Activated effector memory CD4-positive, alpha-beta T cell treated with Interleukin-2 at 50 U/mL for 16 hours (primary cell): Measurements from ENCODE around the gene SIK3.

ENCODE experiments used
- DNase-seq: peaks from one replicate; pipeline ENCODE4 v3.0.0-alpha.2; 2020

The SIK3 gene

DNA sequence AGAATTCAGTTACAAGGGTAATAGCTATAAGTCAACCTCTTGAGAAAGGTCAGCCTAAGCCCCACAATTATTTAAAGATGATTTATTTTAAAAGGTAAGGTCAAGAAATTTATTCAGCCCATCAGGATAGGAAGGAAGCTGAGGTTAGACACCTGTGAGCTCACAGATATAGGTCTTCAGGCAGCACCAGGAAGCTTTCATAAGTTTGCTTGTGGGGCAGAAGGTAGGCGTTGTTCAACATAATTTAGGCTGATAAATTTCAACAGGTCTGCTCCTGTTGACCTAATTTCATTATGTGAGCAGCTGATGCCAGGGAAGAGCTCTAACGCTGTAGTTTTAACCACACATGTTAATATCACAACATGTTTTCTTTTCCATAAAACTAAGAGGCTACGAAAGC, 142.7 kb downstream of the SIK3 start:
- DNase-seq = no peak

- no peak for DNase-seq
Observed at GRCh38 chr11:116953530-116954285, 144.5 kb downstream of the SIK3 start.

DNA sequence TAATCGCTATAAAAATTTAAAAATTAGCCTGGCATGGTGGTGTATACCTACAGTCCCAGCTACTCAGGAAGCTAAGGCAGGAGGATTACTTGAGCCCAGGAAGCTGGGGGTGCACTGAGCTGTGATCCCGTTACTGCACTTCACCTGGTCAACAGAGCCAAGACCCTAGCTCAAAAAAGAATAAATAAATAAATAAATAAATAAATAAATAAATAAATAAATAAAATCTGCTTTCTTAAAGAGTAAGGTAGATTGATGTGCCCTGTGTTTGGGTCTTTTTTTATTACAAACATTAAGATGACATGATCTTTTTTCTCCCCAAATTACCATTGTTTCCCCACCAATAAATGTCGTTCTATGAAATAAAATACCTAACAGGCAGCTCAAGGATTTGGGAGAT, 146.5 kb downstream of the SIK3 start:
- DNase-seq = no peak

GRCh38 chr11:116950210-116950609, 148.0 kb downstream of the SIK3 start:
- DNase-seq = no peak

DNA sequence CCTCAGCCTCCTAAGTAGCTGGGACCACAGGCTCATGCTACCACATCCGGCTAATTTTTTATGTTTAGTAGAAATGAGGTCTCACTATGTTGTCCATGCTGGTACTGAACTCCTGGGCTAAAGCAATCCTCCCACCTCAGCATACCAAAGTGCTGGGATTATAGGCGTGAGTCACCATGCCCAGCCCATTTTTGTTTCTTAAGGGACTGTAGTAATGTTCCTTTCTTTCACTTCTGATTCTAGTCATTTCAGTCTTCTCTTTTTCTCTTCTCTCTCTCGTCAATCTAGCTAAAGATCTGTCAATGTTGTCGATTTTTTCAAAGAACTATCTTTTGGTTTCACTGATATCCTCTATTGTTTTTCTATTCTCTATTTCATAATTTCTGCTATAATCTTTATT, 149.8 kb downstream of the SIK3 start:
- no peak for DNase-seq

DNA sequence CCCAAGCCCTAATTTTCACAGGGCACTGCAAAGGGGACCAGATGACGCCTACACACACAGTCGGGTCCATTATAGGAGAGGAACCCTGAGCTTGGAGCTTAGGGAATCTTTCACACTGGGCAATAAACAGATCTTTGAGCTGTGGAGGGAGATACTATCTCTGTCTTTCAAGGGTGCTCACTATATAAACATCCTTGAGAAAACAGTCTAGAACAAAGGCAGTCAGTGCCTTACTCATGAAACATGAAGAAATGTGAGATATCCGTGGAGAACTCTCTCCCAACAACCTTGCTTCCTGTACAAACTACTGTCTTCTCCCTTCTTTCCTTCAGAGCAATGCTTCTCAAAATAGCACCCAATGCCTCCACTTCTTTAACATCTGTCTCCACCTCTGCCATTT, 151.8 kb downstream of the SIK3 start:
- no peak for DNase-seq

DNA sequence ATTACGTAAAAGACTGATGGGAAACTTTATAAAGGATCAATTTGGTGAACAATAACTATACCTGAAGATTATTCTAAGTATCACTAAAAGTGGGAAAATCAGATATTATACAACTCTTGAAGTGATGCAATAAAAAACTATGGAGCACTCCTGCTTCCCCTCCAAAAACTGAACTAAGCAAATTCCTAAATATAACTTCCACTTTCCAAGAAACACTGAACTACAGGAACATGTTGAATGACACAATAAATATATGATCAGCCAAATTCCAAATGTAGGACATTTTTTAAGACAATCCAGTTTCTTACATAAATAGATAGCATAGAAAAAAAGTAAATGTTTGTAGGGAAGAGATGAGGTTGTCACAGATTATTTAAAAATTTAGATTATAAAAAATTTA, 158.7 kb downstream of the SIK3 start:
- DNase-seq = no peak

DNA sequence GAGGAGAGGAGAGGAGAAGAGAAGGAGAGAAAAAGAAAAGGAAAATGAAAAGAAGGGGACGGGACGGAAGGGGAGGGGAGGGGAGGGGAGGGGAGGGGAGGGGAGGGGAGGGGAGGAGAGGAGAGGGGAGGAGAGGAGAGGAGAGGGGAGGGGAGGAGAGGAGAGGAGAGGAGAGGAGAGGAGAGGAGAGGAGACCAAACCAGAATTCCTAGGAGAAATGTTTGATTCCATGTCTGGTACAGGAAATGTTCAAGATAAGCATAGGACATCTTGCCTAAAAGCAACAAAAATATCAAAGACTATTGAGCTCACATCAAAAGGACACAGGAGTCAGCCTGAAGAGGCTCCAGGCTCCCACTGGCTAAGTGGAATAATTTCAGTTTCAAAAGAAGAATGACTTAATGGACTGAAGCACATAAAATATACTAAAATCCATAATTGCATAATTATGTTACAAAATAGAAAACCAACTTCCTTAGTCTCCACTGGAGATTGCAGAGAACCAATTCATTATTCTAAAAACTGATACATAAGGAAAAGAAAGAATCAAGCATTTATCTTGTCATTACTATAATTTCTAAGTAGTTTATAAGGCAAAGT, 159.7 kb downstream of the SIK3 start:
- DNase-seq = no peak

DNA sequence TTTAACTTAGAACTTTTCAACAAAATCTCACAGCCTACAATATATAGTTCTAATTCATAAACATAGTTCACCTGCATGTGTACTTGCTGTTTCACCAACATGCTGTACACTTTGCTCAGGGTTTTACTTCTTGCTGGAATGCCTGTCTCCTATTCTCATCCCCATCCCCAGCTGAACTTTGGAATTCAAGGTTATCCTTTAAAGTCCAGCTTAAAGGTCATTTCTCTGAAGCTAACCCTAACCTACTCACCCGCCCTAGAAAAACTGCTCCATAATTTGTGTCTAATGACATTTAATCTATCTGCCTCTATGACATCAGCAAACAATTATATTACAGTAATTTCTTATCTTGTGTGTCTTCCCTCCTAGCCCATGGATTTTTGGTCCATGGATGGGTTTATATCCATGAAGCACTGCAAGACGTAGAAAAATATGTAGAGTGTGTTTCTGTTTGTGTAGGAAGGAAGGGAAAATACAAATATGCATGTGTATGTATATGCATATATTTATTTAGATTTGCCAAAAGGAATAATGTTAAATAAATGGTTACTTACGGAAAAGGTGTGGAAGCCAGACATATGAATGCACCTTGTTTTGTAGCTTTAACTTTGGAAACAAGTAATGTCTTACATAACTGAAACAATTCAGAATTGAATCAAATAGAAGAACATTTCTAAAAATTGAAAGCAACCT, 161.3 kb downstream of the SIK3 start:
- no peak for DNase-seq

DNA sequence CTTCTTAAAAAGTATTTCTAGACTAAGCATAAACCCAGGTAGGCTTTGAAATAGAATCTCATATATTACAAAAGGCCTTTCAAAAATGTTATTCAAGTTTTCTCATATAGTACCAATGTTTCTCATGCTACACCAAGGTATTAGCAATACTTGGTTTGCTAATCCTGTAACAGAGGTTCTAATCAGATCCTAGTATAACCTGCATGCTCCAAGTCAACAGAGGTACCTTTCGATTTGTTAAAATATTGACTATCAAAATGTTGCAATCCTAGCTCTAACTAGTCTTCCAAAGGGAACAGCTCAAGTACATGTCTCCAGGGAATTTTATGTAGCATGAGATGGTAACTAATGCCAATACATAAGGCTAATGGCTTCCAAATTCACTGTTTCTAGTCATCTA, 162.7 kb downstream of the SIK3 start:
- DNase-seq = no peak

GRCh38 chr11:116935089-116935488, 163.1 kb downstream of the SIK3 start:
- no peak for DNase-seq

DNA sequence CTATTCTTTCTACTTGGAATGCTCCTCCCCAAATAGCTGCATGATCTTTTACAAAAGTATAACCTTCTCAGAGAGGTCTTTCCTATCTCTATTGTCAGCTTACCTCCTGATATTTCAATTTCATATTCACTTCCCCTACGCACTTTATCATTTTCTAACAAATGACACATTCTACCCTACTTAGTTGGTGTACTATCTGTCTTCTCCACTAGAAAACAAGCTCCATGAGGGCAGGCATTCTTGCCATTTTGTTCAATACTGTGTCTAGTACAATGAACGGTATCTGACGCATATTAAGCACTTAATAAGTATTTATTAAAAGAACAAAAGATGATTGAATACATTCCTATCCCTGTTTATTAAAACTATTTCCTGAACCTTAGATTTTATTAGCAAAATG, 164.3 kb downstream of the SIK3 start:
- DNase-seq = no peak

DNA sequence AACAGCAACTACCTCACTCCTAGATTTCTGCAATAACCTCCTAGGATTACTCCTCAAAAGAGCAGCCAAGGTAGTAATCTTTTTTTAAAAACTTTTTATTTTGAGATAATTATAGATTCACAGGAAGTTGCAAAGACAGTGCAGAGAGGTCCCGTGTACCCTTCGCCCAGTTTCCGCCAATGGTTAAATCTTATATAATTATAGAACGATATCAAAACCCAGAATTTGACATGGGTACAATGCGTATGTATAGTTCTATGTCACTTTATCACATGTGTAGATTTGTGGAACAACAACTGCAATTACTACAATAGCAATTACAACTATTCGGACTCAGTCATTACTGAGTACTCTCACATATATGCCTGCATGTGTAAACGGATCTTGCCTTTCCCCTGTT, 166.0 kb downstream of the SIK3 start:
- no peak for DNase-seq

GRCh38 chr11:116931206-116931953, 166.8 kb downstream of the SIK3 start:
- no peak for DNase-seq

GRCh38 chr11:116930586-116930985, 167.6 kb downstream of the SIK3 start:
- no peak for DNase-seq

DNA sequence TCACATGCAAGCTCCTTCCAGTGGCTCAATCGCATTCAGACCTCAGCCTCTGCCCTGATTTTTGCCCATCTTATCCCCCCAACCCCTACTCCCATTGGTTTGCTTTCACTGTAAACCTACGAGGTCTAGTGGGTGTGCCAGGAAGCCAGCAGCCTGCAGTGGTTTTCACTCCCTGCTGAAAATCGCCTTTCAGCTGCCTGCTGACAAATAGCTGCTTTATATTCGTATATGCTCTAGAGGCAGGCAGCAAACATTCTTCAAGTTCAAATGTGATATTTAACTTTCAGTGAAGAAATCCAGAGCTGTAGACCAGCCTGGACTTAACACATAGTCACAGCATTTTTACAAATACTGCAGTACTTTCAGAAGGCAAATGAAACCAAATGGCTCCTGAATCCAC, 168.1 kb downstream of the SIK3 start:
- peak; percentile 32 for DNase-seq

DNA sequence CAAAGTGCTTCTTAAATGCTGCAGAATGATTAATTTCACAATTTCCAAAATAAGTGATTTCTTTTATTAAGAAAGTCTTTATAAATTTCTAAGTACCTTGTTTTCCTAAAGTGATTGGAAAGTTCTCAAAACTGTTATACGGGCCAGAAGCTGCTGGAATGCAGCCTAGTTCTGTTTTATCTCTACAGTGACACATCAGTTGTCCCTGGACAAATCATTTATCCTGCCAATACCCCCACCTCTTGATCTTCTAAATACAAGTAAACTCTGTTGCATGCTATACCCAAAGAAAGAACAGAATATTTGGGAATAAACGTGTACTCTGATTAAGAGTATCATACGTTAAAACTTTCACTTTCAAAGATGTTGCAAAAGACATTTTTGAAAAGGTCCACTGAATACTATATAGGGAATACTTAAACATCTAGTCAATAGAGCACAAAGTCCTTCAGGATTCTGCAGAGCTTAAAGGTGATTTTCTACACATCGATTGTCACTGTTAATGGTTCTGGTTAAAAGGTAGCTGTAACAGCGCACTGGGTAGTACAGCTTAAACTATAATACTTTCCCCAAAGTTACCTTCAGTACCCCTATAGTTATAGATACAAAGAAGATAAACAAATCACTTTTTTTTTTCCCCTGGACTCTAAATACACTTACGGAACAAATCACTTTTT, 168.7 kb downstream of the SIK3 start:
- DNase-seq = no peak

DNA sequence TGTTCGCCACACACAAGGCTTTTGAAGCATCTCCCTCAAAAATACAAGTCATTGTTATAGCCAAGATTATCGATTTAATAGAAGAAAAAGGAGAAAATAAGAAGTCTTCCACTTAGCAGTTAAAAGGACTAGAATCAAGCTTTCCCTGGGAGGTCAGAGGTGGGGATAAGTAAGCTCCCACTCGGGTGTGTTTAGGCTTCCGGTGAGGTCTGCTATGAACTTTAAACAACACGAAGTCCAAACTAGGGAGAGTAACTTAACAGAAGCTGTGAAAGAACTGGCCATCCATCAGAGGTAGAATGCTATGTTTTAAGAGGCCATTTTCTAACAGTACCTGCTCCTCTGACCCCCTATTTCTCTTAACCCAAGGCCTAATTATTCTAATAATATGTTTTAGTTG, 169.4 kb downstream of the SIK3 start:
- no peak for DNase-seq

DNA sequence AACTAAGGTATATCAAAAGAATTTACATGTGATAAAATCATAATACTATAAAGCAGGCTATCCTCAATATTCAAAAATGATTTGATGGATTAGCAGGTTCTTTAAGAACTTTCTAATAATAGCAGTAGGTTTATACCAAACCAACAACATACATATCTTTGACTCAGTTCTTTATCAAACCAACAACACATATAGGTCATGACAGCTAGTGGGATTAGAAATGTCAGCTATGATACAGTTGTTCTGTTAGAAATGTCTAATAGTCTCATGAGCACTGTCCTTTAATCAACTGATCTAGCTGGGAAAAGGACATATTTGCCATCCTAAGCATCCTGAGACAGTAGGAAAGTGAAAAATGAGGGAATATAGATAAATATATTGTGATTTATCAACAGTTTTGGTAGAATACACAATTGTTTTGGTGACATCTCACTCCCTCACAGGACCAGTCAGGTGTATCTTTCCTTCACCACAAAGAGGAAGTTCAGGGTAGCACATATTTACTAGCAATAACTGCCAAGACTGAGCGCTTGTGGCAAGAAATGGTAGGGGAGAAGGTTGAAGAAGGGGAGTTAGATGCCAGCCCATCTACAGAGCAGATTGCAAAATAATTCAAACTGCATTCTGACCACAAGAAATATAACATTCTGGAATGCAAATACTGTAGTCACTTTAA, 170.0 kb downstream of the SIK3 start:
- DNase-seq = no peak

DNA sequence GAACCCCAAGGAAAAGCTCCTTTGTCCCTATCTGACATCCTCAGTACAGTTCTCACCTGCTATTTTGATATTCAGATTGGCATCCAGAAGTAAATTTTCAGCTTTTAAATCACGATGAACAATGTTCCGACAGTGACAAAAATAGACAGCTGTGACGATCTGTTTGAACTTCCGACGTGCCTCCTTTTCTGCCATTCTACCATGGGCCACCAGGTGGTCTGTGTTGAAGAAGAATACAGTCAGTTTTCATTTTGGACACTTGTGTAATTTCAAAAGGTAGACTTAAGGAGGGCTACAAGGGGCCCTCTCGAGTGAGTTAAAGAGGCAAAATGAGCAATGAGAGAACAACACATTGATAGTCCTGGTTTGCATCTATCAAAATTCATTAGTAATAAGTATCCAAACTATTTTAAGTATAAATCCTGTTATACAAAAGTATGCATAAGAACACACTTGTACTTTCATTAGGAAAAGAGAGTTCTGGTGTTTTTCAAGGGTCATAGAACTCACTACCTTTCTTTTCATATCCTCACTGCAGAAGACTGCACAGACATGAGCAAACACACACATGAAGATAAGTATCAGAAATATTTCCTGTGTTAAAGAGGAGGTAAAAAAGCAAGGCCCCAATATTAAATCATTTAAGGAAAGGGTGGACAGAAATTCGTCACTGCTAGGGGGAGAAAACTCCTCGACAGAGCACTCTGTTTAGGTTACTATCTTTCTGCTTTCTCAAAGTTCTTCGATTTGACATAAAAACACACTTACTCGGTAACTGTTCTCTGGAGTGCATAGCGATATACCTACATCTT, 170.9 kb downstream of the SIK3 start:
- DNase-seq = no peak

- peak; percentile 17 for DNase-seq
Observed at GRCh38 chr11:116925050-116925449, 173.2 kb downstream of the SIK3 start.
